Stimulated activated CD4-positive, alpha-beta T cell treated with anti-CD3 and anti-CD28 coated beads, Interleukin-1b, Interleukin-23, amount 100 ng/mL, for 48 hours (primary cell): ENCODE results near the gene RPUSD4.

Experiments
- DNase-seq: peaks from one replicate; pipeline ENCODE4 v3.0.0-alpha.2; 2020

Gene RPUSD4

DNA sequence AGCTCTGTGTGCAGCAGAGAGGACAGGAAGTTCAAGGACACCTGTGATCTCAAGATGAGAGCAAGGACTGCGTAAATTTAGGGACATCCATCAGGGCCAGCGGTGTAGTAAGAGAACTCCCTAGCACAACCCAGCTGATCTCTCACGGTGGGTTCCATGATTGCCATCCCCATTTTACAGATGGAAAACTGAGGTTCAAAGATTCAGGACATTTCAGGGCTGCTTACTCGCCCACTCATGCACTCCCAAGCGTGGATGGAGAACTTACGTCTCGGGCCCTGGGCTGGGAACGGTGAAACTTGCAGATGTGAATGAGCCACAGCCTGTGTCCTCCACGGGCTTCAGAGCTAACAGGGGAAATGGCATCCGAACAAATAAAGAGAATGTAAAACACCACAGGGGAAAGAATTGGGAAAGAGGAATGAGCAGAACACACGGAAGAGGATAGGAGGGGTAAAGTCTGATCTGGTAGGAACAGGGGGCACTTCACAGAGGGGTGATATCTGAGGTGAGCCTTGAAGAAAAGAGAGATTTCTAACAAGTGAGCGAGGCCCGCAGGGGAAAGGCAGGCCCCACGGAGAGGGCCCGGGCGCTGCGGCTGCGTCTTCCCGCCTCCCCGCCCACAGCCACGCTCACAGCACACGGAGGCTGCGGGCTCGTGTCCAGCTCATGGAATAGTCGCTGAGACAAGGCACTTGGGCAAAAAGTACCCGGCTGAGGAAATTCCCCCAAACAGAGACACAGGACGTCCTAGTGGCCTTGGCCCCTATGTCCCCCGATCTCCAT is 55.9 kb downstream of the RPUSD4 start:
- DNase-seq: no peak

DNA sequence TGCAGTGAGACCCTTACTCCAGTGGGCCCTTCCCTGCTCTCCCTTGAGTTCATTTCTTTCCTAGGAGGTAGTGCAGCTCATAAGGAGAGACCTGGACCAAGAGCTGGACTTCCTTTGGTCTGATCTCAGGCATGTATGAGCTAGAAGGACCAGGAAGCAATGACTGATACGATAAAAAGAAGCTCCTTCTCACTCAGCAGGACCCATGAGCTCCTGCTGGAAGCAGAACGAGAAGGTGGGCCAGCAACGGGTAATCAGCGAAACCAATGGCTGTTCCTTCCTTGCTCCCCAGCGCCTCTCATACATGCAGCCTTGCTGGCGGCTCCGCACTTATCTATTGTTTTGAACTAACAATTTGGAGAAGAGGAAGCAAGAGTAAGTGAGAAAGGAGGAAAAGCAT is 56.8 kb downstream of the RPUSD4 start:
- no peak for DNase-seq

GRCh38 chr11:126153972-126154371 is 57.5 kb downstream of the RPUSD4 start:
- no peak for DNase-seq

- DNase-seq: no peak
These were observed 58.4 kb downstream of the RPUSD4 start for GRCh38 chr11:126153006-126153405.

DNA sequence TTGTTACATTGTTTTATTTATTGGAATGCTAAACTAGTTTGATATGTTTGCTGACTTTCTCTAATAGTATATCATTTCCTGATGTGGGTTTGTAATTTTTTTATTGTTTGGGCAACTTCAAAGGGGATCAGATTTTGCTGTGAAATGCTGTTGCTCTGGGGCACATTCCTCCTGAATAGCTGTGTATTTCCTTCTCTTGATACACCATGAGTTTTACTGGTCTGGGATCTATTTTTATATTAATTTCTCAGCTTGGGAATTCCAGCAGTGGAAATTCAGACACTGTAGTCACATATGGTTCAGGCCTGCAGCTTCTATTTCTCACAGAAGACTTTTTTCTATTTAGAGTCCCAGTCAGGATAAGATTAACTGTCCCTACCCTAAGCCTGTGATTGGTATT is 58.9 kb downstream of the RPUSD4 start:
- DNase-seq: no peak

- no peak for DNase-seq
These were observed 59.3 kb downstream of the RPUSD4 start for GRCh38 chr11:126152152-126152551.
